KOPT-K1 (cell line): ENCODE data around the gene FAM114A2.

Experiments used
- H3K27ac ChIP-seq: fragments of 200-600 bp; sonication (generic); 2 replicates; pipeline ENCODE4 v1.5.1; 2016; ENCODE audit warnings: antibody characterized with exemption, mild to moderate bottlenecking, low read depth, low read length; ENCODE audit not compliant: poor library complexity, severe bottlenecking
- H3K36me3 ChIP-seq: fragments of 200-600 bp; sonication (generic); 2 replicates; pipeline ENCODE4 v1.5.1; 2017; ENCODE audit warnings: antibody characterized with exemption, mild to moderate bottlenecking, low read length, moderate library complexity; ENCODE audit not compliant: insufficient read depth
- H3K9me3 ChIP-seq: fragments of 200-600 bp; sonication (generic); 2 replicates; pipeline ENCODE4 v1.5.1; 2017; ENCODE audit warnings: antibody characterized with exemption, low read length, mild to moderate bottlenecking; ENCODE audit not compliant: insufficient read depth, poor library complexity, severe bottlenecking

FAM114A2 gene

DNA sequence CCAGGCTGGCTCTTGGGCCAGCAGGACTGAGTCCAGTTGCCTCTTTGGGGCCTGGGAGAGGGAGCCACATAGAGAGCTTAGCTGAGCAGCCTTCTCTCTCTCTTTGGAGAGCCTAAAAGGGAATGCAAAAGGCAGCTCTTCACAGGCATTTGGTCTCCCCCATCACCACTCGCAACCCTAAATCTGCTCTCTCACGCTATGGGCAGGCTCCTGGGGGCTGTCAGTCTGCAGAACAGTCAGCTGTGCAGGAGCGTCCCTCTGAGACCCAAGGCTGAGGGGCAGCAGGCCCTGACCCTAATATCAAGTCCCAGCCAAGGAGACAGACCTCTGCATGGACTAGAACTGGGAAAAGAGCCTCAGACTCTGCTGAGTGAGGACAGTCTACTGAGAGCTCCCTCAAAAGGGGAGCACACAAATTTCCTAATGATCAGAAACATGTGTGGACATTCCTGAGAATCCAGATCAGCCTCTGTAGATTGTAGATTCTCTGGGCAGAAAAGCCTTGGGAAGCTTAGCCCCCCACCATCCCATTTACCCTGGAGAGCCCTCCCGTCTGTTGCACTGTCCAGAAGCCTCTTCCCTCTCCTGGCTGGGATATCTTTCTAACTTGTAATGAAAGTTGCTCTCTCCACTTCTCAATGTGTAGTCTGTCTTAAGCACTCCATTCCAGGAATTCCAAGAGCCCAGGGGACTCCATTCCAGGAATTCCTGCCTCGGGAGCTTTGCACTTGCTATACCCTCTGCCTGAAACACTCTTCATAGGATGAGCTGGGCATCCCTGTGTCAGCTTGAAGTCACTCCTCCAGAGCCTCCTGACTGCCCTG lies 79.4 kb downstream of the FAM114A2 start:
- Histone ChIP-seq H3K36me3 (no peaks in the 10 kb centered on the region), H3K27ac (no peak overlapping the region), H3K9me3 (no peaks in the 10 kb centered on the region)

DNA sequence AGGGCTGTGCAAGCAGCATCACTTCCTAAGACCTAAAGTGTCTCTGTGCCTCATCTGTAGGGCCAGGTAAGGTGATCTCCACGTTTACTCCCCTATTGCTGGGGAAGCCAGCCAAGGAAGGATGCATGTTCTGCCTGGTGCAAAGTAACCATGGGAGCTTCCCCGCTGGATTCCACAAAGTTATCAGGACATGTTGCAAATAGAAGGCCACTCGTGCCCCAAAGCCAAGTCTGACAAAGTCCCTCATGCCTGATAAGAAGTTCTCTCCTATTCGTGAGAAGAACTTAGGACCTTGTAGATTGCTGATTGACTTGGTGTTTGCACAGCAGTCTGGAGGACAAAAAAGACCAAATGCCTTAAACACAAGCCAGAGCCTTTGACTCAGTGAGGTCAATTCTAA lies 81.5 kb downstream of the FAM114A2 start:
- Histone ChIP-seq H3K27ac (no peak overlapping the region), H3K36me3 (no peaks in the 10 kb centered on the region), H3K9me3 (no peaks in the 10 kb centered on the region)

DNA sequence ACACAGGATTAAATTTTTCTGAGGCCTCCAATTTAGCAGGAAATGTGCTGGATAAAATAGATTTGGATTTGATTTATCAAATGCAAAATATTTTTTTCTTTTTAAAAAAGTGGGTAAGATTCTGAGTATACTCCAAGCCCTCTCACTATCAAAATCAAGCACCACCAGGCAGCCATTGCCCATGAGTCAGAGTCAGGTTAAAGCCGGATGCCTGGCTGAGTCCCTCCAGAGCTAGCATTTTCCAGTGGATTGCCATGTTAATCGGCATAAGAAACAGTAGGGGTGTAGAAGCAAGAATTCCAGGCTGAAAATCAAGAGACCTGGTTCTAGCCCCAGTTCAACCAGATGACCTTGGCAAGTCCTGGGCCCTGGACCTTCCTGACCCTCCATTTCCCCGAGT lies 85.3 kb downstream of the FAM114A2 start:
- Histone ChIP-seq H3K36me3 (no peaks in the 10 kb centered on the region), H3K27ac (no peak overlapping the region), H3K9me3 (no peaks in the 10 kb centered on the region)

DNA sequence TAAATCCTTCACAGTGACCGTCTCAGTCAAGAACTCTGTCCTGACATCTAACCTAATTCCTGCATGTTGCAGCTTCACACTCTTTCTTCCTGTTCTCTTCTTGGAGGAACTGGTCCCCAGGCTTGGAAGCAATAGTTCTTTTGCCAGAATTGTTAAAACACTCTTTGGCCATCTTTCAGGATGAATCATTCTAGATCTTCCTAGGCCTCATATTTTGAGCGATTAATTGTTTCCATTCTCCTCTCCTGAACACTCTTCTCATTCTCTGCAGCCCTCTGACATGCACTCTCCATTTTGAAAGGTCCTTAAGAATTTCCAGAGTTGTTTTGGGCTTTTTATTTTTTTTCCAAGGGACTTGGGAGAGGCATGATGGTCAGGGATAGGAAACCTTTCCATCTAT lies 85.8 kb downstream of the FAM114A2 start:
- Histone ChIP-seq H3K36me3 (no peaks in the 10 kb centered on the region), H3K27ac (no peak overlapping the region), H3K9me3 (no peaks in the 10 kb centered on the region)

DNA sequence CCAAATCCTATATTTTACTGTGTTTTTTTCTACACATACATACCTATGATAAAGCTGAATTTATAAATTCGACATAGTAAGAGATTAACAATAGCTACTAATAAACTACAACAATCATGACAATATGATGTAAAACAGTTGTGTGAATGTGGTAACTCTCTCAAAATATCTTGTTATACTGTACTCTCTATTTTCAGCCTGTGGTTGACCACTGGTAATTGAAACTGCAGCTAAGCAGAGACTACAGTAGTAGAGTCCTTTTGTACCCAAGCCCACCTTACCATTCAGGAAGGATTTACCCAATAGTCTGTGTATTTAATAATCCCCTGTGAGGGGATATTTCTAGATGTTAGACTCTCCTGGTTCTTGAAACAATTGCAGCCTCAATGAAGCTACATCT lies 86.7 kb downstream of the FAM114A2 start:
- Histone ChIP-seq H3K36me3 (no peaks in the 10 kb centered on the region), H3K9me3 (no peaks in the 10 kb centered on the region)

DNA sequence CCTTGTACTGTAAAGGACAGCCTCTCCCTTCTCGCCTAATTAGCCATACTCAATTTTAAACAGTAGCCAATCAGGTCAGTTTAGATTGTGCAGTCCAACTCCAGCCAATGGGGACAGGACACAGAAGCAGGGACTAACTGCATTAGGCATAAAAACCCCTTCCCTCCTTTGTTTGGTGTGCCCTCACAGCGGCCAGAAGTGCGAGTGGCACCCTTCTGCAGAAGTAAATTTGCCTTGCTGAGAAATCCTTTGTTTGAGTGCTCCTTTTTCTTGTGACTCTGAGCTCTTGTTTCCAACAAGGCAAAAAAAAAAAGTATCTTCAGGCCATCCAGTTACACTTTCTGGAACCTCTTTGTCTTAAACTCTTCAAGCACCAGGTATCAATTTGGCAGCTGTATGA lies 97.4 kb downstream of the FAM114A2 start:
- H3K36me3 ChIP-seq = no peaks in the 10 kb centered on the region
- H3K27ac ChIP-seq = no peak overlapping the region
- H3K9me3 ChIP-seq = peaks cover 24% of the 10 kb centered on the region

More for the DNA sequence above, 86.7 kb downstream of the FAM114A2 start:
- no peak overlapping the region for H3K27ac ChIP-seq
